ENCODE data around the gene GDF15. TPM values are rescaled to one million over a fixed set of nuclear protein-coding genes. Genes with fewer than 3 reads are reported as not detected.
A peak's percentile ranks its signal among the peaks of the same experiment; 100 is the strongest.

Gene GDF15
- total RNA-seq, 1 donor from 2014 or later: 8.3 TPM

DNA sequence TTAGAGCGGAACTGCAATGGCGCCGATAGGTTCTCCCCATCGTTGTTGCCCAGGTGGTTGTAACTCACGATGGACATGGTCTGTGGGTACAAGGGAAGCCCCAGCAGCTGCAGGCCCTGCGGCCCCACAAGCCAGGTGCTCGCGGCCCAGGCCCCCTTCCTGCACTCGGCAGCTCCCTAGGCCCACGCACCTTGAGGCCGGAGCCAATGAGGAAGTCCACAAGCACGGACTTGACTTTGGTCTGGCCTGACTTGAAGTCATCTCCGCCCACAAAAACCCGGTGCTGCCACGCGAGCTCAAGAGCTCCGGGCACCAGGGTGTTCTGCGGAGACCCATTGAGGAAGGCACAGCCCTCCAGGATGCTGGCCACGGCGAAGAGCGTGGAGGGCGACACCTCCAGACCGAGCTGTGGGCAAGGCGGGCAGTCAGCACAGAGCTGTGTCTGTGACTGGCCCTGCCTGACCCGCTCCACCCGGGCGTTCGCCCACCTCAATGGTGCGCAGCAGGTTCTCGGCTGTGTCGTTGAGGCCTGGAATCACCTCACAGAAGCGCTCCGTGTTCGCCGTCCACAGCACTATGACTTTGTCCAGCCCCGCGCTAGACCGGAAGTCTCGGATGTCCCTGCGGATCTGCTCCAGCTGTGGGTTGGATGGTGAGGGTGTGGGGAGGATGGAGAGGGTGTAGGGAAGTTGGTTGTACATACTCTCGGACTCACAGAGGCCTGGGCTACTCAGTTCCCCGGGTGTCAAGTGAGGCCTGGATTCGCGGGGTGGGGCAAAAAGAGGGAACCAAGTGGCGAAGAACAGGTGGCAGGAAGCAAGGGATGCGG is 50.1 kb downstream of the GDF15 start:
- no peak for DNase-seq (ENCODE audit: low spot score)
- intact Hi-C loops (cut with DNase I): no loop called here
- ATAC-seq: no peak

DNA sequence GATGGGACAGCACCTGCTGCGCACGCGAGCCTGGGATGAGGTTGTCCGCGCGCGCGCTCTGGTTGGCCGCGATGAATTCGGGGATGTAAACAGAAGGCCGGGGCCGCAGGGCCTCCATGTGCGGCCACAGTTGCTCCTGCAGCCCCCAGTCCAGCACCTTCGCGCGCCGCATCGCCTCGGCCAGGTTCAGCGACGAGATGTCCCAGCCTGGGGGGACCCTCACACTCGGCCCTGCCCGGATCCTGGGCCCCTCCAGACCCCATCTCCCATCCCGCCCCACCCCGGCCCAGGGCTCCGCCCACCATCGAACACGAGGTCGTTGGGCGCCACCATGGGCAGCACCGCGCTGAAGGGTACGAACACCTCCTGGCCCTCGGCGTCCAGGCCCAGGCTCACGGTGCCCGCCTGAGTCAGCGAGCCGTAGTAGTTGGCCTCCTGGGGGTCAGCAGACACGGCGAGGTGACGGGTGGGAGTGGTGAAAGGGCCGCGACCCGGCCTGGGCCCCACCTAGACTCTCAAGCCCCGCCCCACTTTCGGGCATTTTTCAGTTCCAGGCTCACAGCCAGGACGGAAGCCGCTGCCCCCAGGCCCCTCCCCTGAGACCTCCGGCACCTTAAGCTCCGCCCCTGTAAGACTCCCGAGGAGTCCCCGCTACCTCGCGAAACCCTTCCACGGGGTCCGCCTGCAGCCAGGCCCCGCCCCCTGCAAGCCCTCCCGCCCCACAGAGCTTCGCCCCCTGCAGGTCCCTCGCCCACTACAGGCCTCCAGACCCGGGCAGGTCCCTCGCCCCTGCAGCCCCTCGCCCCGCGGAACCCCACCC is 50.9 kb downstream of the GDF15 start:
- intact Hi-C loops (cut with DNase I): no loop called here
- peak; percentile 91 for DNase-seq (ENCODE audit: low spot score)
- peak; percentile 67 for ATAC-seq

DNA sequence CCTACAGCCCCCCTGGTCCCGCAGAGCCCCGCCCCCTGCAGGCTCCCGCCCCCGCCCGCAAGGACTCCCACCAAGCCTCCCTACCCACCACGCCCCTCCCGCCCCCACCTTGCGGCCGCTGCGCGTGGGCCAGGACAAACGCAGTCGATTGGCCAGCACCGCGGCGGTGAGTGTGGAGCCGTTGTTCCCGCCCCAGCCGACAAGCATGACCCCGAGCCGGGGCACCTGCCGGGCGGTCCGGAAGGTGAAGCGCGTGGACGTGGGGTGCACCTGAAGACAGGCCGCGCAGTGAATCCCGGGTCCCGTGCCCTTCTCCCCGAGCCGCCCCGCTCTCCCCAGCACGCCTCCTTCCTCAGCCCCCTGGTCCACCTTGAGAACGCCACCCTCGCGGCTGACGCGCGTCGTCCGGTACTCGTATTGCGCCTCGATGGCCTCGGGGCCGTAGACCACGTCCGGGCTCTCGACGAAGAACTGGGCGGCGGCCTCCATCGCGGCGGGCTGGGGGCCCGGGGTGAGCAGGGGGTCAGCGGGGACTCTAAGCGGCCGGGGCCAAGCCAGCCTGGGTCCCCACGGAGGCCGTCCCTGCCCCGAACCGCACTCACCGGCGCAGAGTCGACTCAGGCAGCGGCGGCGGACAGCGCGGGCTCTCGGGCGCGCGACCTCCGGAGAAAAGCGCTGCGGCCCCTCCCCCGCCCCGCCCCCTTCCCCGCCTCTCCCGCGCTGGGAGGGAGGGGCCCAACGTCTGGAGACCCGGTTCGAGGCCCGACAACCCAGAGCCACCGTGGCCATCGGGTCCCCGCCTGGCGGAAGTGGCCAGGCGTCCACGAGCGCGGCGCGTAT is 51.8 kb downstream of the GDF15 start, which contains the start of gene ISYNA1:
Gene ISYNA1 (minus strand): TSS at position 643 of the 840 bp plus-strand sequence. CDS start 154 bp downstream, at position 489.
- ATAC-seq (peak; percentile 47), DNase-seq (ENCODE audit: low spot score) (no peak)
- intact Hi-C loops (cut with DNase I): no loop called here

DNA sequence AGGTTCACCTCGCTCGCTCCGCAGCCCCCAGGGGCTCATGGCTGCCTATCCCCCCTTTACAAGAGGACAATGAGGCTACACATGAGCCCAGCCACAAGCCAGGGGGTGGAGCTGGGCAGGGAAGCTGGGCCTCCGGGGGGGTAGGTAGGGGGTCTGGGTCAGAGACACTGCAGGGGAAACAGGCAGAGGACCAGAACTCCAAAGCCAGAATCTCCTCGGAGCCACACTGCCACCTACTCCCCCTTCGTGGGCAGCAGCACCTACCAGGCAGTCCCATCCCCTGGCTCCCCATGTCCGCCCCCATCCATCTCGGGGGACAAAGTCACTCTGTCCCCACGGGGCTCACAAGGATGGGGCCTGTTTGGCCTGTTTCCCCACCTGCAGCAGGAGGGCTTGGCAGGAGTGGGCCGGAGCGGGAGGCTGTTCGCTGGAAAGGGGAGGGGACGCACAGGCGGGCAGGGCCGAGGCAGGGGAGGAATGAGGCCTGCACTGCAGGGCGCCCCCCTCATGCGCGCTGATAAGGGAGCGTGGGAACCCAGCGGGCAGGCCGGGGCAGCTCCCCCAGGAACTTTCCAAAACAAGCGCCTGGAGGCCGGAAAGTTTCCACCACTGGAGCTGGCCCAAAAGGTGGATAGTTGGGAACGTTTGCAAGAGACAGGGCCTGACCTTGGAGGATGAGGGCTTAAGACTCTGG is 52.5 kb downstream of the GDF15 start:
- ATAC-seq (peak; percentile 39), DNase-seq (ENCODE audit: low spot score) (no peak)
- intact Hi-C loops (cut with DNase I): no loop called here

Small RNA genes lying within 50 kb of the gene (microRNA-seq; reads per million reads assigned to microRNA genes)
- gene MIR3189: not detected

Other genes with a start within 250 kb of the GDF15 start
- gene PIK3R2, start 233.0 kb upstream of the GDF15 start, total RNA-seq: 19.5 TPM
- 82.2 TPM for gene IFI30, start 212.3 kb upstream of the GDF15 start, total RNA-seq
- 9.2 TPM for gene MPV17L2, start 192.9 kb upstream of the GDF15 start, total RNA-seq
- 2.9 TPM for gene RAB3A, start 182.1 kb upstream of the GDF15 start, total RNA-seq
- gene PDE4C, start 159.7 kb upstream of the GDF15 start, total RNA-seq: 2.1 TPM
- gene IQCN, start 111.7 kb upstream of the GDF15 start, total RNA-seq: 12.7 TPM
- 298 TPM for gene JUND, start 104.5 kb upstream of the GDF15 start, total RNA-seq
- gene LSM4, start 63.1 kb upstream of the GDF15 start, total RNA-seq: 45.7 TPM
- 49.6 TPM for gene PGPEP1, start 45.6 kb upstream of the GDF15 start, total RNA-seq
- gene LRRC25, start 11.5 kb downstream of the GDF15 start, total RNA-seq: 8.2 TPM
- gene SSBP4, start 33.2 kb downstream of the GDF15 start, total RNA-seq: 82.5 TPM
- gene ISYNA1, start 52.0 kb downstream of the GDF15 start, total RNA-seq: 112 TPM
- 28.9 TPM for gene ELL, start 135.9 kb downstream of the GDF15 start, total RNA-seq
- 296 TPM for gene FKBP8, start 157.4 kb downstream of the GDF15 start, total RNA-seq
- 97.2 TPM for gene KXD1, start 171.7 kb downstream of the GDF15 start, total RNA-seq
- gene UBA52, start 185.7 kb downstream of the GDF15 start, total RNA-seq: 779 TPM
- 58.1 TPM for gene REX1BD, start 202.6 kb downstream of the GDF15 start, total RNA-seq
- 4.5 TPM for gene CRLF1, start 220.6 kb downstream of the GDF15 start, total RNA-seq
- 1.2 TPM for gene TMEM59L, start 226.7 kb downstream of the GDF15 start, total RNA-seq